Pons (tissue), 1 donor: Measurements from ENCODE around the gene DNAH14.

ENCODE experiments used
- DNase-seq: peaks from one replicate; pipeline ENCODE4 v3.0.0-alpha.2; 2016; ENCODE audit warnings: low spot score

The DNAH14 gene

GRCh38 chr1:225408249-225408648, 478.8 kb downstream of the DNAH14 start:
- no peak for DNase-seq

DNA sequence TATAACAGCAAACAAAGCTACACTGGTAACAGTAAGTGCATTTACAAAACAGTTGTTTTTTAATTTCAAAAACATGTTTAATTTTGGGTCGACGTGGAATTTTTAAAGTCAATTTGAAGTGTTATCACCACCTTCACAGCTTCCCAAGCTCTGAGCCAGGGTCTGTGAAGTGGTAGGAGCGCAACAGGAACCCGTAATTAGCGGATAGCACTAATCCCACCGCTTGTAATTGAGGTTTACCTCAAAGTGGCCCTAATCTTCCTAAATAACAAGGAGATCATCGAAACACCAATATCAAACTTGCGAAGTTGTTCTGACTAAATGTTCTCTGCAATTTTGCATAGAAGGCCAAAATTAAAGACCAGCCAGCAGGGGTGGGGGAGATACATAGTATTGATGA, 479.6 kb downstream of the DNAH14 start:
- DNase-seq = no peak

DNA sequence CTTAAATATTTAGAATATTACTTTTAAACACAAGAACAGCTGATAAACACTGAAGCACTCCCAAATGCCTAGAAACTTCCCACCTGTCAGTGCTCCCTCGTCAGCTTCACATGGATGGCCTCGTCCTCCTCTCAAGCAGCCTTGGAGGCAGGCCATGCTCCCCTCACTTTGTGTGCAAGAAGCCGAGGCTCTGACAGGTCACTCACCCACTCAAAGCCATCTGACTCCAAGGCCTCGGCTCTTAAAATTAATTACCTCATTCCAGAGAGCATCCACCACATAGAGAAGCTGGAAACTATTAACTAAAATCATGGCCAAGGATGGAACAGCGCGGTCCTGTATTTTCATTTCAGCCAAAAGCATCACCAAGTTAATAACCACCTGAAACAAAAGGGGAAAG, 480.6 kb downstream of the DNAH14 start:
- DNase-seq = no peak

DNA sequence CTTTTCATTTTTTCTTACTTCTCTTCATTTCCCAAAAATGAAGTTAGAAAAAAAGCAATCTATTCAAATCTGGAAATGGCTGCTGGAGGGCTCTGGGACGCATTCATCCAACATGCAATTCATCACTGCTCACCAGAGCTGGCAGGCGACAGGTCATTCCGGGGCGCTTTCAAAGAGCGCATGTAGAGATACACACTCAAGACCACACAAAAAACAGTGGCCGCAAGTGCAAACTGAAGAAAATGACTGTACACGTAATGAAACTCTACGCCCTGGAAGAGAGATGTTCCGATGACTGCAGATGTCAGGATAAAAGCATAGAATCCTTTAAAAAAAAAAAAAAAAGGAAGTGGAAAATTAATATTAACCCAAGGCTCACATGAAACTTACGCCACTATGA, 482.8 kb downstream of the DNAH14 start:
- no peak for DNase-seq

GRCh38 chr1:225412803-225413351, 483.4 kb downstream of the DNAH14 start:
- DNase-seq = no peak

DNA sequence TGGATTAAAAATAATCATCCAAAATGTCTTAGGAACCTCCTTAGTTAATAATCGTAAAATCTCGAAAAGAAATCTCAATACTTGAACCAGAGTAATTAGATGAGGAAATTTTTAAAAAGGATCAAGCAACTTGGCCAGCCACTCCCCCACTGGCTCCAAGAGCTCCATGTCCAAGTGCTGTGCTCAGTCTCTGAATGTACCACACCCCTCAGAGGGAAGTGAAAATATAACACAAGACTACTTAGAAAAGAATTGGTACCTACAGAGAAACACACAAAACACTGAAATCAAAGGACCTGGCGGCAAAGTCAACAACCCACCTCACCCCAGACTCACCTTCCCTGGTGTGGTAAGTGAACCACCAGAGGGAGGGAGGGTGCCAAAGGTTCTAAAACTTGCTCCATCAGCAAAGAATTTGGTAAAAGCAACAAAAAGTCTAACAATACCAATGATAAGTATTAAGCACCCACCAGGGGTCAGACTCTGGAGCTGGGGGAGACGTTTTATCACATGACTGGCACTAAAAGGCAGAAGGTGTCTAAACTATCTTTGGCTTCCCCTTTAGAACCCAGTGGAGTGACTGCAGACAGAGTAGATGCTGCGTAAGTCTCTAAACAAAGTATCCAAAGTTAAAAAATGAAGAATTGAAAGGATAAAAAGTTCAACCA, 484.4 kb downstream of the DNAH14 start:
- DNase-seq = no peak

- no peak for DNase-seq
These were observed 485.8 kb downstream of the DNAH14 start for GRCh38 chr1:225415307-225415706.

- no peak for DNase-seq
These were observed 486.7 kb downstream of the DNAH14 start for GRCh38 chr1:225415967-225416745.

DNA sequence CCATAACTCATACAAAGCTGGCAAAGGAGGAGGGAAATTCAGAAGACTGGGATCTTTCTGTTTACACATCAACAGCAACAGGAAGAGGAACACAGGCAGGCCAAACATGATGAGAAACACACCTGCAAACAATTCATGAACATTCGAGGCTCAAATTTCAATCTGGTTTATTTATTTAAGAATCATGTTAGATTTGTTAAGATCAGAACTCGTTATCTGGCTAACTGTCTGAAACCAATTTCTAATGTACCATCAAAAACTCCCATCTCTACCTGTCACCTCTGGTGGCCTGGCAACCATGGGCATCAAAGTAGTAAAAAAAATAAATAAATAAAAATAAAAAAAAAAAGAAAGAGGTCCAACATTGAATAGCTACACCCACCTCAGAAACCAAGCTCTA, 488.6 kb downstream of the DNAH14 start:
- no peak for DNase-seq

GRCh38 chr1:225418598-225418997, 489.1 kb downstream of the DNAH14 start:
- no peak for DNase-seq

DNA sequence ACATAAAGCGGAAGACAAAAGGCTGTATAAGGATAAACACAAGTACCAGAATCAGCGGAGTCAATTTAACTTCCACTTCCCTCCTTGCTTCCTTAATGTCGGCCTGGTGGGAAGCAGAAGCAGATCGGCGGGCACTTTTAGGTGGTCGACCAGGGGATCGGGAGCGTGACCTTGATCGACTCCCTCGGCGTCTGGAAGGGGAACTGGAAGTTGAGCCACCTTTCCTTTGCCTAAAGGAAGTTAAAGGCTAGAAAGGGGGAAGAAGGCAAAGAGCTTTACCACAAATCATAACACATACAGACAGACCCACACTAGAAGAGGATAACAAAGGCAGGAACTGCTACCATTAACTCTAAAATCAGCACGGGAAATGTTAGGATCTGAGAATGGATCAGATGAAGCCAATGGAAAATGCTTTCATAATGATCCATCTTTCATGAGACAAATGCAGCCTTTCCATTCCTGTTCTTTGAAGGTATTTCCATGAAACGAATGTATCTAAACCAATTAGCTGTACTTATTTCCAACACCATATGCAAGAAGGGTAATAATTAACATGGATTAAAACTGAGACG, 492.6 kb downstream of the DNAH14 start:
- no peak for DNase-seq

- no peak for DNase-seq
These were observed 493.5 kb downstream of the DNAH14 start for GRCh38 chr1:225422795-225423517.

DNA sequence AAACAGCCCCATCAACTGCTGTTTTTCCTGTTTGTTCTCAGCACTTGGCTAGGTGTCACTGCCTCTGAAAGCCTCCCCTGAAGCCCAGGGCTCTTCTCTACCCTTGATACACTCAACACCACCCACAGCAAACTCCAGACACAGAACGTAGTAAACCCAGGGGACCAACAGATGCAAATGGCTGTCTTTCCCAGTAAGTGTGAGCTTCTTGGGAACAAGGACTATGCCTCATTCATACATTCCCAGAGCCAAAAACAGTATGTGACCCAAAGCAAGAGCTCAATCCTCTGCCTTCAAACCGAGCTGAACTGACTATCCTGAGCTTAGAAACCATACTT, 494.0 kb downstream of the DNAH14 start:
- DNase-seq = no peak

DNA sequence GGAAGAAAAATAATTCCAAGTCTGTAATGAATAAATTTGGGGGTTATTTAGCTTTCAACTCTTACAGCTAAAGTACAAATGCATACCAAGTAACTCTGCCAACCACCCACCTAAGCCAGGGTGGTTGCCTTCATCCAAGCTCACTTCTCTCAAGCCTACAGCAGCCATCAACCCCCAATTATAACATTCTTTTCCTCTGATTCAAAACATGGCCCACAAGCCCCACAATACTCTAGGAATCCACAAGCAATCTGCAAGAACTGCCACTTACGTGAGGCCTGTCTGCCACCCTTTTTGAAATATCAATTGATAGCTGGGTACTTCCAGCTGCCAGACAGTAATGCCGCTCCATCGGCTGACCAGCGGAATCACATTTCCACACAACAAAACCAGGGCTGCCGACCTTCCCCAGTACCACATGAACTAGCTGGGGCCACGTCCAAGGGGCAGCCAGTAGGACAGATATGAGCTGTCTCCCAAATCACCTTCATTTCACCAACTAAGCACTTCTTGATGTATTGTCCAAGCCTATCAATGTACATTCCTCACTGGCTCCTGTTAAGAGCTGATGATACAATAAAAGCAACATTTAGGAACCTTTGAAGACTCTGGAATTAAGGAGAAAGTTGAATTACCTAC, 495.2 kb downstream of the DNAH14 start:
- no peak for DNase-seq

DNA sequence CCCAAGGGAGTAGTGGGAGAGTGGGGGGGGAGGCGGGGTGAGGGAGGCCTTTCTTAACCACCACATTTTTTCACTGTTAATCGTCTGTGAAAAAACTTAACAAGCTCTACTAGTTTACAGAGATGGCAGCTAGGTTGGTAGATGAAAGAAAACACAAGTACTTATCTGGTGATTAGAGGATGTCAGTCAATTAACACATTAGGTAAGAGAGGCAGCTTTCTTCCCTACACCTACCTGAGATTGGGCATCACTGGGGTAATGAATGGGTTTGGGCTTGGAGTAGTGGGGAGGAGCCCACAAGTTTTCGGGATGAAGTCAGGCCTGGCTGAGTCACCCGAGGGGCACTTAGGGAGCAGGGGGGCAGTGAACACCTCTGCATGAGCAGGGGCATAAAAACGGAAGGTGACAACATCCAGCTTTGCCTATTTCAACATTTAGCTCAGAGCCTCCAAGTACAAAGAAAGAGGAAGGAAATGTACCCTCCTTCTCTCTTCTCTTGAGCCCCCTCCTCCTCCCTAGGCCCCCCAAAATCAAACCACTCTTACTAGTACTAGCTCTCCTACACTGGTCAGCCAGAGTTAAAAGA, 495.8 kb downstream of the DNAH14 start:
- DNase-seq = no peak

DNA sequence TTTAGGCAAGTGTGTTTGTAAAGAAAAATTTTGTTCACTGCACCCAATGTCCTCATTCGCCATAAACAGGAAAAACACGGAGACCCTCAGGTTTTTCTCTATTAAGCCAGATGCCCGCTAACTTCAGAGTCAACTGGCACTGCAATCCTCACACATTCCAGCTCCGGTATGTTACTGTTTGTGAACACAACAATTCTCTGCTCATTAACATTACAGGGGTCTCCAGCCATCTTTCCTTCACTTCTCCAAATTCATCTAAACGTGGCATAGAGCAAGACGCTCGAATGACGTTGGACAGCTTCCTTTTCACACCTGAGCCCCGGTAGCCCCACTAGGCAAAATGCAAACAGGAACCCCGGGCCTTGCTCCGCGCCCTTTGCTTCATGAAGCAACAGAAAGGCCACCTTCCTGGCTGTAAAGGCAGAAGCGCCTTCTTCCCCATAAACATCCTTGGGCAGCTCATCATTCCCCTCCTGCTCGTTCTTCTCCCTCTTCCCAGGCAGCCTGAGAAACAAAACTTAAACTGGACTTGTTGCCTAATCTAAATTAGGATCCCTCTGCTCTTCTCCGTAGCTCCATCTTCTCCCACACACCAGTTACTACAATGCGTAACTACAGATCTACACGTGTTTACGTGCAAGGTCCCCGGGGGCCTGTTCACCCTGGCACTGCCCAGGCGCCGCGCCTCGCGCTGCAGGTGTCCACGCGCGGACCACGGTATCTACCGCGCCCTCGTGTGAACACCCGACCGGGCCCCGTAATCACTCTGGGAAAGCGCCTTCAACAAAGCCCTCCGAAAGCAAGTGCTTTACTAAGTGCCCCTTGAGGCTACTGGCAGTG, 497.1 kb downstream of the DNAH14 start:
- DNase-seq = peak; percentile 38

DNA sequence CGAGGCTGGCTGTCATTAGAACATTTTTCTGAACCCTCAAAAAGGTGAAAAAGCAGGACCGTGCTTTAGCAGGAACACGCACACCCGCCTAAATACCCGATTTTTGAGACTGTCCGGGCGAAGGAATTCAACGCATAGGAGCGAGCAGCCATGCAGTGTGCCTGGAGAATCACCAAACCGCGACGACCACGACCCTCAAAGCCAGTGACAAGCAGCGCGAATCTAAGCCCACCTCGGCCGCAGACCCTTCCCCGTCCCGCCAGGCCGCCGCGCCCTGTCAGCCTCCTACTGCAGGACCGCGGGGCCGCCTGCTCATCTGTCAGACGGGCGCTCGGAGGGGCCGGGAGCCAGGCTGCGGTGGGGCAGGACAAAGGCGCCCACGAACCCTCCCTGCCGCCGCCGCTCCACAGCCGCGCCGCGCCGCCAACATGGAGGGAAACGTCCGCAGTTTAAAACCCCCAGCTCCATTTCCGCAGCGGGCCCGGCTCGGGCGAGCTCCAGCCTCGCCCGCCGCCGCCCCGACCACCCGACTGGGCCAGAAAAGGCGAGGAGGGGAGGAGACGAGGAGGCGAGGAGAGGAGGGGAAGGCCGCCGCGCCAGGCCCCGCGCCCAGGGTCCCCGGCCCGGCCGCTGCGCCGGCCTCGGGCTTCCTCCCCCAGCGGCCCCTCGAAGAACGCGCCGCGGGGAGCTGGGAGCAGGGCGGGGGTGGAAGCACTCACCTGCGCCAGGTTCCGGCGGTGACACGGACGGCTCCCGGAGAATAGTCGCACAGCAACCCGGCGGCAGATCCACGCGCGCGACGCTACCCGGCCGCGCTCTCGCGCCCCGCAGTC, 498.0 kb downstream of the DNAH14 start, which contains the start of gene LBR:
Gene LBR (minus strand): TSS at position 804 of the 833 bp plus-strand sequence. CDS start 3,963 bp downstream, outside the sequence.
- no peak for DNase-seq

- DNase-seq = peak; percentile 97
These were observed 498.8 kb downstream of the DNAH14 start for GRCh38 chr1:225428068-225428880.
